Osteocyte (in vitro differentiated cells): Measurements from ENCODE around the gene CRMP1. TPM values are rescaled to one million over a fixed set of nuclear protein-coding genes. Genes with fewer than 3 reads are reported as not detected.

Experiments
- DNase-seq: peaks from one replicate; pipeline ENCODE4 v3.0.0; 2021; ENCODE audit warnings: mixed read lengths; ENCODE audit not compliant: unreplicated experiment; ENCODE audit errors: extremely low spot score
- H3K27ac Mint-ChIP-seq: one replicate; pipeline ENCODE4 v1.8.0; 2021; ENCODE audit warnings: mild to moderate bottlenecking, mixed read lengths; ENCODE audit not compliant: unreplicated experiment
- H3K27me3 Mint-ChIP-seq: one replicate; pipeline ENCODE4 v1.8.0; 2021; ENCODE audit warnings: mixed read lengths; ENCODE audit not compliant: unreplicated experiment
- H3K36me3 Mint-ChIP-seq: one replicate; pipeline ENCODE4 v1.8.0; 2021; ENCODE audit warnings: mixed read lengths; ENCODE audit not compliant: unreplicated experiment
- H3K4me1 Mint-ChIP-seq: one replicate; pipeline ENCODE4 v1.8.0; 2021; ENCODE audit warnings: mixed read lengths; ENCODE audit not compliant: unreplicated experiment
- H3K4me3 Mint-ChIP-seq: one replicate; pipeline ENCODE4 v1.8.0; 2021; ENCODE audit warnings: mild to moderate bottlenecking, moderate library complexity, mixed read lengths; ENCODE audit not compliant: unreplicated experiment
- H3K9me3 Mint-ChIP-seq: one replicate; pipeline ENCODE4 v1.8.0; 2021; ENCODE audit warnings: mixed read lengths; ENCODE audit not compliant: unreplicated experiment
- CTCF ChIP-seq: fragments of 200-600 bp; sonication (generic); IDR thresholded peaks from 2 replicates; pipeline ENCODE4 v1.5.0; 2021; ENCODE audit warnings: antibody characterized with exemption, mild to moderate bottlenecking, moderate library complexity
- total RNA-seq: library from RNA; stranded (reverse); gene quantifications from 2 replicates; pipeline ENCODE4 v1.2.1, GENCODE V29; 2021

The CRMP1 gene
- total RNA-seq, 1 donor from 2014 or later = 24.5 TPM

DNA sequence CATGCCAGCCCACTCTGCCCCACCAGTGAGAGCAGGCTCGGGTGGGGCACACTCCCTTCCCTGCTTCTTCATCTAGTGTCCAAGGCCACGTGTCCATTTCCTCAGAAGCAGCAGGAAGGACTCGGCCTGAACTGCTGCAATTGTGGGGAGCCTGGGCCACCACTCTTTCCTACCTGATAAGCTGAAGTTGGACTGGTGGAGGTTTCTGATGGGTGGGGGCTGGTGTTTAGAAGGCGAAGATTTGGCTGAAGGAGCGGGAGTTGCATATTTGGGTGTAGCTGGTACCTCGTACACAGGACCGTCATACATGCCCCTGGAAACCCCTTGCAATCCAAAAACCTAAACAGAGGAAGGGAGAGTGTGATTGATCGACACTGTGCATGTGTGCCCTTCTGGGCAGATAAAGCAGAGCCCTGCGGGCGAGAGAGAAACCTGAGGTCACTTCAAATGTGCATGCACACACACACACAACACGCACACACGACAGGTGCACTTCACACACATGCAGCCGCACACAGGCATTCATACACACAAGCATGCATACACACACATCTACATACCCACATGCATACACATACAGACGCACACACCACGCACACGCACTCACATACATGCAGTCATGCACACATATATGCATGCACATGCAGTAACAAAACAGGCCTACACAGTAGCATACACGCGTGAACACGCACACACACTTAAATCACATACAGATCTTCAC lies 67.4 kb downstream of the CRMP1 start:
- Mint-ChIP-seq H3K27me3 (no peaks in the 10 kb centered on the region), H3K36me3 (peaks cover 25% of the 10 kb centered on the region), H3K4me3 (no peak overlapping the region), H3K9me3 (no peaks in the 10 kb centered on the region), H3K4me1 (no peaks in the 10 kb centered on the region), H3K27ac (no peak overlapping the region)
- DNase-seq = no peak
- TF ChIP-seq CTCF = no peak

- no peak overlapping the region for H3K4me3 Mint-ChIP-seq
- H3K27me3 Mint-ChIP-seq = no peaks in the 10 kb centered on the region
- no peaks in the 10 kb centered on the region for H3K9me3 Mint-ChIP-seq
- H3K36me3 Mint-ChIP-seq = peaks cover 30% of the 10 kb centered on the region
- no peak for DNase-seq
- H3K27ac Mint-ChIP-seq = no peak overlapping the region
- no peaks in the 10 kb centered on the region for H3K4me1 Mint-ChIP-seq
- peak; percentile 59 for TF ChIP-seq CTCF
Measured at GRCh38 chr4:5824635-5825034, 68.3 kb downstream of the CRMP1 start.

- Mint-ChIP-seq H3K27ac (no peak overlapping the region), H3K4me3 (no peak overlapping the region), H3K27me3 (no peaks in the 10 kb centered on the region), H3K4me1 (no peaks in the 10 kb centered on the region), H3K36me3 (peaks cover 28% of the 10 kb centered on the region), H3K9me3 (no peaks in the 10 kb centered on the region)
- no peak for DNase-seq
- no peak for TF ChIP-seq CTCF
Measured at GRCh38 chr4:5824227-5824626, 68.7 kb downstream of the CRMP1 start.

DNA sequence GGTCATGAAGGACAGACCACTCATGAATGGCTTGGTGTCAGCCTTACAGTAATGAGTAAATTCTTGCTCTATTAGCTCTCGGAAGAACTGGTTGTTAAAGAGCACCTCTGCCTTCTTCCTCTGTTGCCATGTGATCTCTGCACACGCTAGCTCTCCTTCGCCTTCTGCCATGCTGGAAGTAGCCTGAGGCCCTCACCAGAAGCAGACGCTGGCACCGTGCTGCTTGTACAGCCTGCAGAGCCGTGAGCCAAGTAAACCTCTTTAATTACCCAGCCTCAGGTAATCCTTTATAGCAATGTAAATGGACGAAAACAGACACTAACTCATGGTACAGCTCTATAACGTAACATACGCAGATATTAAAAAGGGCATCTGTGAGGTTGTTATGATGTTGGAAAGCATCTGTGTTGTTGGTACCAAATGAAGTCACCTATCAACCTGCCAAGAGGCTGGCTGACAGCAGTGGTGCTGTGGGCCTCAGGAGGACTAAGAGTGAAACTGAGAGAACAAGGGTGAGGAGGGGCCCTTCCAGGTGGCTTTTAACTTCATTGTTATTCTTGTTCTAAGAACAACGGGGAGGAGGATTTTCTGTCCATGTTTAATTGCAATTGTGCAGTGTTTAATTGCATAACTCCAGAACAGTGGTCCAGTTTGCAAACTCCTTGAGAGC lies 69.2 kb downstream of the CRMP1 start:
- no peak overlapping the region for H3K27ac Mint-ChIP-seq
- no peak for DNase-seq
- no peak for TF ChIP-seq CTCF
- no peaks in the 10 kb centered on the region for H3K9me3 Mint-ChIP-seq
- H3K4me3 Mint-ChIP-seq = no peak overlapping the region
- no peaks in the 10 kb centered on the region for H3K27me3 Mint-ChIP-seq
- no peaks in the 10 kb centered on the region for H3K4me1 Mint-ChIP-seq
- H3K36me3 Mint-ChIP-seq = peaks cover 28% of the 10 kb centered on the region

DNA sequence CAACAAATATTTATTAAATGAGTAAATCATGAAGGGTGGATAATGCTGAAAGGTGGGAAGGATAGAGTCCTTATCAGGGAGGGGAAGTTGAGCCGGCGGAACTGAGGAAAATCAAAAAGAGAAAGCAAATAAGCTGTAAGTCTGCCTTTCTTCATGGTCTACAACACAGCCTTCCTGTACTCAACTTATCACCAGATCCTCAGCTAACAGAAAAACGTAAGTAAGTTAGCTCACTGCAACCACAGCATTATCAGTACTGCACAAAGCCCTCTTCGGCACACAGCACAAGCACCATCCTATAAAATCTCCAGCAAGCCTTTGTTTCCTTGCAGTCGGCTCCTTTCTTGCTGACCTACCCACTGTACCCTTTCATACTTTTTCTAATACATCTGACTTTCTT lies 70.3 kb downstream of the CRMP1 start:
- Mint-ChIP-seq H3K4me3 (no peak overlapping the region), H3K4me1 (no peaks in the 10 kb centered on the region), H3K36me3 (peaks cover 35% of the 10 kb centered on the region), H3K9me3 (no peaks in the 10 kb centered on the region), H3K27me3 (no peaks in the 10 kb centered on the region), H3K27ac (no peak overlapping the region)
- no peak for DNase-seq
- no peak for TF ChIP-seq CTCF
